IPS-18a (cell line): ENCODE results near the gene PGLYRP3.

ENCODE experiments used
- H3K27ac ChIP-seq: one replicate; pipeline ENCODE4 v1.5.1; 2013; ENCODE audit warnings: low read length
- H3K27me3 ChIP-seq: one replicate; pipeline ENCODE4 v1.6.1; 2013; ENCODE audit warnings: mild to moderate bottlenecking, low read length; ENCODE audit not compliant: control insufficient read depth, insufficient read depth
- H3K36me3 ChIP-seq: one replicate; pipeline ENCODE4 v1.6.1; 2013; ENCODE audit warnings: low read depth, low read length; ENCODE audit not compliant: control insufficient read depth
- H3K4me1 ChIP-seq: one replicate; pipeline ENCODE4 v1.6.1; 2013; ENCODE audit warnings: low read depth, low read length; ENCODE audit not compliant: control insufficient read depth
- H3K4me3 ChIP-seq: one replicate; pipeline ENCODE4 v1.5.1; 2013; ENCODE audit warnings: low read length
- H3K9ac ChIP-seq: one replicate; pipeline ENCODE4 v1.6.1; 2013; ENCODE audit warnings: mild to moderate bottlenecking, low read length, moderate library complexity
- H3K9me3 ChIP-seq: one replicate; pipeline ENCODE4 v1.6.1; 2013; ENCODE audit warnings: low read depth, low read length; ENCODE audit not compliant: control insufficient read depth

PGLYRP3 gene

DNA sequence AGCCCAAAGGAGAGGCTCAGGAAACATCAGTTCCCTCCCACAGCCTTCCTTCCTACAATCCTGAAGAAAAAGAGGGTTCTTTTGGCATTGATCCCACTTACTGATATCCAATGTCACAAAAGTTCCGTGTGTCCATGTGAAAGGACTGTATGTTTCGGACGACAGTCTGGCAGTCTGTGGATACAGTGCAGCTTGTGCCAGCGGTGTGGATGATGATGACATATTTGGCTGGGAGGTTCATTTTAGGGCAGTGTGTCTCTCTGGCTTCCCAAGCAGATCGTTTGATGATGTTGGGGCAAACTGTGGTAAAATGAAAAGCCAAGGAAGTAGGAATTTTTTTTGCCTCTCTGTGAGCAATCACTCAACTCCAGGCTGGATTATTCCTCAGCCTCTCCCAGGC lies 10.4 kb downstream of the PGLYRP3 start:
- Histone ChIP-seq H3K27me3 (no peaks in the 10 kb centered on the region), H3K4me1 (peaks cover 8% of the 10 kb centered on the region), H3K9ac (no peak overlapping the region), H3K9me3 (no peaks in the 10 kb centered on the region), H3K27ac (no peak overlapping the region), H3K4me3 (no peak overlapping the region), H3K36me3 (no peaks in the 10 kb centered on the region)

DNA sequence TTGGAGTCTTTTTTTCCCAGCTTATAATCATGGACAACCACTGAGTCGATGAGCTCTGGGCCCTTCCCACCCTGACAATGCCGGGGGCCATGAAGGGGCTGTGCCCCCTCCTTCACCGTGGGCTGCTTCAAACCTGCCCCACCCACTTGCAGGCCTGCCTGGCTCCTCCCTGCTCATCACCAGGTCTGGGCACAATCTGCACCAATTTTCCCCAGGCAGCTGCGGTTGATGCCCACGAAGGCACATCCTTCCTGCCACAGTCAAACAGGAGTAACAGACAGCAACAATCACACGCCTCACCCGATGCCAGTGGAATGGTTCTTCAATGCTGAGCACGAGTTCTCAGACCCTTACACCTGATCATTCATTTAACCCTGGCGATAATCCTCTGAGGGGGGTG lies 18.9 kb downstream of the PGLYRP3 start:
- H3K9ac ChIP-seq: no peak overlapping the region
- H3K4me3 ChIP-seq: no peak overlapping the region

DNA sequence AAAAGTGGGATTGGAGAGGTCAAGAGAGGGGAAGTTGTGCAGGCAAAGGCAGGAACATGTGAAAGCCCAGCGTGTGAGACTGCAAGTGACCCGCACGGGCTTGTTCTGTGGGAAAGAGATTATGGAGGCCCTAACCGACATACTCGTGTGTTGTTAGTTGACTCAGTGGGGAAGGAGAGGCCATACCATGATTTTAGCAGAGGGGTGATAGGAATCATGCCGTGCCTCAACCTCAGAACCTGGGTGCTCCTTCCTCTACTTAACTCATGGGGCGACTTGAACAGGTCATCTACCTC lies 19.3 kb downstream of the PGLYRP3 start:
- Histone ChIP-seq H3K9me3 (no peaks in the 10 kb centered on the region), H3K27ac (no peak overlapping the region), H3K36me3 (no peaks in the 10 kb centered on the region), H3K4me1 (peaks cover 7% of the 10 kb centered on the region), H3K27me3 (no peaks in the 10 kb centered on the region), H3K4me3 (no peak overlapping the region), H3K9ac (no peak overlapping the region)

More for the DNA sequence above, 18.9 kb downstream of the PGLYRP3 start:
- no peak overlapping the region for H3K27ac ChIP-seq
- H3K9me3 ChIP-seq: no peaks in the 10 kb centered on the region
- H3K36me3 ChIP-seq: no peaks in the 10 kb centered on the region
- H3K27me3 ChIP-seq: no peaks in the 10 kb centered on the region
- H3K4me1 ChIP-seq: peaks cover 7% of the 10 kb centered on the region

DNA sequence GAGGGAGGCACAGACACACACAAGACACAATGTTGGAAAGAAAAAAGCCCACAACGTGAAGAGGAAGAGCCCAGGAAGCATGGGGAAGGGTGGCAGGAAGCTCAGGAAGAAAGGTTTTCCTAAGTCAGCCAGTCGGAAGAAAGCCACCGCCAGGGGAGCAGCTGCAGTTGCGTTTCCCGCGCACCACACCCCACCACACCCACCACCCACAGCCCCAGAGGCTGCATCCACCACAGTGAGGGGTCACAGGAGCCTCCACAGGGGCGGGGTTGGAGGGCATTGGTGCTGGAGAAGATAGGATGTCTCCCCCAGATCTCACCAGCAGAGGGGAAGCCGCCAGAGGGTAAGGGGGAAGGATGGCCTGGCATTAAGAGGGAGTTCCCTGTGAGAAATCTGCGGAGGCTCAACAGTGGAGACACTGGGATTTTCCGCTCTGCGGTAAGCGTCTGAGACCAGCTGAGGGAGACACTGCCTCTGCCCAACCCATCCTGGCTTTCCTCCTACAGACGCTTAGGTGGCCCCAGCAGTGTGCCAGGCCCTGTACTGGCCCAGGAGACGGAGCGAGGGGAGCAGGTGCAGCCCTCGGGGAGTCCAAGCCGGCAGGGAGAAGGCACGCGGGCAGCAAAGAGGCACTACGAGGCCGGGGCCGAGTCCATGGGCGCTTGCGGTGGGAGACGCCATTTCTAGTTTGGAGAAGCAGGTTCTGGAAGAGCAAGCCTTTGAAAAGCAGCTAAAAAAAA lies 19.8 kb downstream of the PGLYRP3 start:
- no peaks in the 10 kb centered on the region for H3K9me3 ChIP-seq
- H3K36me3 ChIP-seq: no peaks in the 10 kb centered on the region
- H3K9ac ChIP-seq: no peak overlapping the region
- H3K4me1 ChIP-seq: peaks cover 7% of the 10 kb centered on the region
- no peaks in the 10 kb centered on the region for H3K27me3 ChIP-seq
- no peak overlapping the region for H3K4me3 ChIP-seq
- H3K27ac ChIP-seq: no peak overlapping the region

DNA sequence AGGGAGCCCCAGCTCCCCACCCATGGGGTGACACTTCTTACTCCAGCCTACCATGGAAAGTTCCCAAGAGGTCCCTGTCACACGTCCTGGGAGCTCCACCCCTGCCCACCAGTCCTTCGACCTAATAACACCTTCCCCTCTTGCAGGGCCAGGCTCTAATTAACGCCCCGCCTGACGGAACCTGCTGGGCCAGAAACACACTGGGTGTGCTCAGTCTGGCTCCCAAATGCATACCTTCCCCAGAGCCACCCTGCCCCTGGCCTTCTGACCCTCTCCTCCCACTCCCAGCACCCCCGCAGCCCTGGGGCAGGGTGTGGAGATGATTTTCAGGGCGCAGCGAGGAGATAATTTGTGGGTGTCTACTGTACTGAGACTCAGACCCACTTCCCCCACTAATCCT lies 20.6 kb downstream of the PGLYRP3 start:
- no peaks in the 10 kb centered on the region for H3K27me3 ChIP-seq
- no peaks in the 10 kb centered on the region for H3K36me3 ChIP-seq
- H3K27ac ChIP-seq: no peak overlapping the region
- H3K9ac ChIP-seq: no peak overlapping the region
- peaks cover 7% of the 10 kb centered on the region for H3K4me1 ChIP-seq
- H3K9me3 ChIP-seq: no peaks in the 10 kb centered on the region
- H3K4me3 ChIP-seq: no peak overlapping the region

DNA sequence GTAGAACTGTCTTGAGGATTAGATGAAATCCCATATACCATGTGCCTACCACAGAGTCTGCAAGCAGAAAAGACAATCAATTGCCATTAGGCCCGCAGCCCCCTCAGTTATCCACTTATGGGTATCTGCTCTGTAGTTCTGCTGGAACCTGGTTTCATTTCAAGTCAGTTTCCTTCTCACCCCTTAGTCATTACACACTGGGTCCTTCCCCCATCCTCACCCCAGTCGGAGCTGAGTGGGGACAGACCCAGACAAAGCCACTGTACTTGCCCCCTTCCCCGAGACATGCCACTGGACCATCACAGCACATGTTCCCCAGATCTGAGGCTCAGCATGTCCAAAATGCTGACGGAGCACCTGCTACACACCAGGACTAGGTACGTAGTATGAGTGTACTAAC lies 21.2 kb downstream of the PGLYRP3 start:
- H3K27ac ChIP-seq: no peak overlapping the region
- no peak overlapping the region for H3K9ac ChIP-seq
- H3K4me1 ChIP-seq: peaks cover 7% of the 10 kb centered on the region
- no peaks in the 10 kb centered on the region for H3K27me3 ChIP-seq
- no peaks in the 10 kb centered on the region for H3K9me3 ChIP-seq
- no peaks in the 10 kb centered on the region for H3K36me3 ChIP-seq
- H3K4me3 ChIP-seq: no peak overlapping the region

DNA sequence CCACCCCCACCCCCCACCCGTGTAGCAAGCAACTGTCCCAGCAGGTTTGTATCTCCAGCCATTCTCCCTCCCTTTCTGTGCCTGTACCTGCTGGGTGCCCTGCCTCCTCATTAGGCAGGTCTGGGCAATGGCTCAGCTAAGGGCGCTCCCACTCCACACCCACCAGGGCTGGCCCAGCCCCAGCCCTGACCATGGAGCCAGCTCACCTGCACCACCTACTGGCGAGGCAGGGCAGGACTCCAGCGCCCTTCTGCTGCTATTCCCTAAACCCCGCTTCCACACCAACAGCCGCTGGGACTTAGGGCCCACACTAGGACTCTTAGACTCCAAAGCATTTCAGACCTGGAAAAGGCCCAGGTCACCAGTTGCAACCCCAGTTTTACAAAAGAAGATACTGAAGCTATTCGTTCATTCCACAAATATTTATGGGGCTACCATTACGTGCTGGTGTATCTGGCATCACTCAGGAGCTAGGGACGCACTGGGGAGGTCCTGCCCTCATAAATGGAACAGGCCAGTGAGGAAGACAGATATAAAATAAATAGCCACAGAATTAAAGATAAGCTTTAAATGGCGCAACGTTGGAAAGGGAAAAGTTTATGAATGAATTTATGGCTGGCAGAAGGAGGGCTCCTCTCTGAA lies 24.0 kb downstream of the PGLYRP3 start:
- Histone ChIP-seq H3K27ac (no peak overlapping the region), H3K36me3 (no peaks in the 10 kb centered on the region), H3K27me3 (no peaks in the 10 kb centered on the region), H3K4me1 (peaks cover 7% of the 10 kb centered on the region), H3K9ac (no peak overlapping the region), H3K9me3 (no peaks in the 10 kb centered on the region), H3K4me3 (no peak overlapping the region)

DNA sequence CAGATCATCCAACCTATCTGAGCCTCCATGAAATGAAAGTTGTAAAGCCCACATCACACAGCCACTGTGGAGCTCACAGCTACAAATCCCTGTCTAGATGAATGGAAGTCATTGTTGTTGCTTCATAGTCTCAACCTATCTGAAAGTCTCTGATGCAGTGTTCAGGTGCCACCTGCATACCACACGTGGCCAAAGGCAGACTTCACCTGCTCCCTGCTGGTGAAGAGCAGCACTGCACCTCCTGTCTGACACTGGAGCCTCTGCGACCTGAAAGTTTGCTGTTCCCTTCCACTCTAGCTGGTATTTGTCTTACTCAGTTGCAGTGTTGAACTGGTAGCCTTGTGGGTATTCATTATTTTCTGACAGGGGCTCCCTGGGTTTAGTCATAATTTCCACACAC lies 34.9 kb downstream of the PGLYRP3 start:
- H3K4me3 ChIP-seq: no peak overlapping the region
- H3K27ac ChIP-seq: no peak overlapping the region
- no peaks in the 10 kb centered on the region for H3K36me3 ChIP-seq
- no peaks in the 10 kb centered on the region for H3K27me3 ChIP-seq
- no peak overlapping the region for H3K9ac ChIP-seq
- H3K9me3 ChIP-seq: no peaks in the 10 kb centered on the region
- H3K4me1 ChIP-seq: no peaks in the 10 kb centered on the region

DNA sequence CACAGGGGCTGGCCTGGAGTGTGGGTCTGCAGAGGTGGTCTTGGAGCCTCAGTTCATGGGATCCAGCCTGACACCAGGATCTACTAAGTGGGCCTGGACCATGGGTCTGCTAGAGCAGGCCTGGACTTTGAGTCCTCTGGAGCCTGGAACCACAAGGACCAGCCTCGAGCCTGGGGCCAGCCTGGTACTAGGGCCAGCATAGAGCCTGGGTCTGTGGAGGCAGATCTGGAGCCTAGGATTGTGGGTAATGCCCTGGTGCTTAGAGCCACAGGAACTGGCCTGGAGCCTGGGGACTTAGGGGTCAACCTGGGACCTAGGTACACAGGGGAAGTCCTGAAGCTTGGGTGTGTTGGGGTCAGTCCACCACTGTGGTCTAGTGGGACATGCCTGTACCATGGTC lies 40.6 kb downstream of the PGLYRP3 start:
- Histone ChIP-seq H3K4me1 (no peaks in the 10 kb centered on the region), H3K9ac (no peak overlapping the region), H3K27ac (no peak overlapping the region), H3K27me3 (no peaks in the 10 kb centered on the region), H3K9me3 (no peaks in the 10 kb centered on the region), H3K4me3 (no peak overlapping the region), H3K36me3 (no peaks in the 10 kb centered on the region)

DNA sequence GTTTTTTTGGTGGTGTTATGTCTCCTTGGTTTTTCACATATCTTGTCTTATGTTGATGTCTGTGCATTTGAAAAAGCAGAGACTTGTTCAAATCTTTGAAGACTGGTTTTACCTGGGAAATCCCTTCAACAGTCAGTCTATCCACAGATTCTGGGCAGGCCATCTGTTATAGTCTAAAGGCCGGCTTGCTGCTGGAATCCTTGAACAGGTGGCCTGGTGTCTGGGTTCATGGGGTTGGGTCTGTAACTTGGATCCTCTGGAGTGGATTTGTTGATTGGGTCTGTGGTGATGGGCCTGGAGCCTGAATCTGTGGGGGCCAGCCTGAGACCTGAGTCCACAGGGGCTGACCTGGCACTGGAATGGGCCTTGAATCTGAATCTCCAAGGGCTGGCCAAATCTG lies 41.0 kb downstream of the PGLYRP3 start:
- no peak overlapping the region for H3K27ac ChIP-seq
- no peaks in the 10 kb centered on the region for H3K4me1 ChIP-seq
- H3K27me3 ChIP-seq: no peaks in the 10 kb centered on the region
- H3K36me3 ChIP-seq: no peaks in the 10 kb centered on the region
- no peak overlapping the region for H3K4me3 ChIP-seq
- H3K9me3 ChIP-seq: no peaks in the 10 kb centered on the region
- H3K9ac ChIP-seq: no peak overlapping the region

DNA sequence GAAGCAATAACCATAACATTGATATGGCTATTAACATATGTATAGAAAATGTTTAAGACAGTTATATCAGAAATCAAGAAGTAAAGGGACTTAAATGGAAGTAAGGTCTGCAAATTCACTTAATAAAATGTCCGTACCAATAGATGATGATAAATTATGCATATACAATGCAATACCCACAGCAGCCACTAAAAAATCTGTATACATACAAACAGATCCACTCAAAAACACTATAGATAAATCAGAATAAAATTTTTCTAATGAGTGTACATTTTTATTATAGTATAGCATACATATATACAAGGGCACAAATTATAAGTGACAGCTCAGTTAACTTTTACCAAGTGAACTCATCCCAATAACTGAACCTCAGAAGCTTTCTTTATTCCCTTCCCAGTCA lies 47.3 kb downstream of the PGLYRP3 start:
- peaks cover 4% of the 10 kb centered on the region for H3K4me1 ChIP-seq
- H3K9me3 ChIP-seq: no peaks in the 10 kb centered on the region
- H3K27me3 ChIP-seq: peaks cover 30% of the 10 kb centered on the region
- H3K27ac ChIP-seq: no peak overlapping the region
- H3K36me3 ChIP-seq: no peaks in the 10 kb centered on the region
- no peak overlapping the region for H3K9ac ChIP-seq
- H3K4me3 ChIP-seq: no peak overlapping the region

DNA sequence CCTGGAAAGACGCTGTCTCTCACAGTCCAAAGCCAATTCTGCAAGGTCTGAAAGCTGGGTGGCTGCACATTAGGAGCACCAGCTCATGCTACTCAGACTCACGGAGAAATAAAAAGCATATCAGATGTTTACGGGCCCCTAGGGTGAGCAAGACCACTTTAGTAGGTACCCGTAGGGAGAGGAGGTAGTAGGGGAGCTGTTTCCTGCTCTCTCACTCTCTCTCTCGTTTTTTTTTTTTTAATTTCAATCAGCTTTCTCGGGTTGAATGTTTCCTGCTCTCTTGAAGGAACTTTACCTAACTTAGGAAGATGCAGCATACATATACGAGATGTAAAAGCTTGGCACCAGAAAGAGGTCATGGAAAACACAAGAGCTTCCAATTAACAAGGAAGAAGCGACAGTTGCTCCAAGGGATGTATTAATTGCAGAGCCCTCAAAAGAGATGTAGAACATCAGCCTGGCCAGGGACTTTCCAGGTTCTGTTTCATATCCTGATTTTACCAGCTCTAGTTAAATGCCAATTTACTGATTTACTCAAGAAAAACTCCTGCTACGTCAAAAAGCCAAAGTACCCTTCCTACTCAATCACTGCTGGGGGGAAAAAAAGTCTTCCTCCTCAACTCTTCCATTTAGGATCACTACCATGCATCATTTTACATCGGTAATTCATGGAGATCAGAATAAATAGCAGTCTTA lies 50.1 kb downstream of the PGLYRP3 start:
- Histone ChIP-seq H3K27me3 (peaks cover 51% of the 10 kb centered on the region), H3K27ac (no peak overlapping the region), H3K4me3 (peak overlapping the region; percentile 60), H3K9ac (no peak overlapping the region), H3K9me3 (no peaks in the 10 kb centered on the region), H3K36me3 (no peaks in the 10 kb centered on the region), H3K4me1 (peaks cover 4% of the 10 kb centered on the region)
